Measurements from ENCODE around the gene SCAPER.

GRCh38 chr15:76861815-76862397 is 43.2 kb downstream of the SCAPER start:
- TF ChIP-seq, protein P1, sequence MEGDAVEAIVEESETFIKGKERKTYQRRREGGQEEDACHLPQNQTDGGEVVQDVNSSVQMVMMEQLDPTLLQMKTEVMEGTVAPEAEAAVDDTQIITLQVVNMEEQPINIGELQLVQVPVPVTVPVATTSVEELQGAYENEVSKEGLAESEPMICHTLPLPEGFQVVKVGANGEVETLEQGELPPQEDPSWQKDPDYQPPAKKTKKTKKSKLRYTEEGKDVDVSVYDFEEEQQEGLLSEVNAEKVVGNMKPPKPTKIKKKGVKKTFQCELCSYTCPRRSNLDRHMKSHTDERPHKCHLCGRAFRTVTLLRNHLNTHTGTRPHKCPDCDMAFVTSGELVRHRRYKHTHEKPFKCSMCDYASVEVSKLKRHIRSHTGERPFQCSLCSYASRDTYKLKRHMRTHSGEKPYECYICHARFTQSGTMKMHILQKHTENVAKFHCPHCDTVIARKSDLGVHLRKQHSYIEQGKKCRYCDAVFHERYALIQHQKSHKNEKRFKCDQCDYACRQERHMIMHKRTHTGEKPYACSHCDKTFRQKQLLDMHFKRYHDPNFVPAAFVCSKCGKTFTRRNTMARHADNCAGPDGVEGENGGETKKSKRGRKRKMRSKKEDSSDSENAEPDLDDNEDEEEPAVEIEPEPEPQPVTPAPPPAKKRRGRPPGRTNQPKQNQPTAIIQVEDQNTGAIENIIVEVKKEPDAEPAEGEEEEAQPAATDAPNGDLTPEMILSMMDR (IDR thresholded peaks at IDR 0.05), result no peak
- TF ChIP-seq POLR2AphosphoS5 (IDR thresholded peaks at IDR 0.05), result no peak
- no peak for TF ChIP-seq EP300 (IDR thresholded peaks at IDR 0.05)
- no peak for TF ChIP-seq POLR2A (IDR thresholded peaks at IDR 0.05)

Measured in upper lobe of left lung (tissue), 4 donors.